ENCODE data around the gene ACMSD. TPM values are rescaled to one million over a fixed set of nuclear protein-coding genes. Genes with fewer than 3 reads are reported as not detected.

Gene ACMSD
- total RNA-seq, 1 donor from 2014 or later: not detected

- Histone ChIP-seq H3K27me3 (no peaks in the 10 kb centered on the region), H3K4me1 (no peaks in the 10 kb centered on the region), H3K27ac (no peak overlapping the region), H3K9me3 (no peaks in the 10 kb centered on the region), H3K36me3 (no peaks in the 10 kb centered on the region), H3K4me3 (no peak overlapping the region)
- ATAC-seq (no peak), DNase-seq (no peak)
- intact Hi-C loops (cut with DNase I): no loop called here
- TF ChIP-seq CTCF (IDR thresholded peaks at IDR 0.05): no peak
These were observed 25.0 kb downstream of the ACMSD start for GRCh38 chr2:134863446-134863845.

- no peak for ATAC-seq
- intact Hi-C loops (cut with DNase I): no loop called here
- Histone ChIP-seq H3K36me3 (no peaks in the 10 kb centered on the region), H3K4me3 (no peak overlapping the region), H3K27me3 (no peaks in the 10 kb centered on the region), H3K9me3 (no peaks in the 10 kb centered on the region), H3K4me1 (no peaks in the 10 kb centered on the region), H3K27ac (no peak overlapping the region)
- DNase-seq: no peak
- no peak for TF ChIP-seq CTCF (IDR thresholded peaks at IDR 0.05)
These were observed 26.8 kb downstream of the ACMSD start for GRCh38 chr2:134865067-134865787.

- TF ChIP-seq CTCF (IDR thresholded peaks at IDR 0.05): no peak
- Histone ChIP-seq H3K27ac (no peak overlapping the region), H3K27me3 (no peaks in the 10 kb centered on the region), H3K36me3 (no peaks in the 10 kb centered on the region), H3K4me1 (no peaks in the 10 kb centered on the region), H3K9me3 (no peaks in the 10 kb centered on the region), H3K4me3 (no peak overlapping the region)
- intact Hi-C loops (cut with DNase I): no loop called here
- DNase-seq (no peak), ATAC-seq (no peak)
These were observed 28.2 kb downstream of the ACMSD start for GRCh38 chr2:134866498-134867099.

GRCh38 chr2:134869946-134870736, 31.7 kb downstream of the ACMSD start:
- no peak for TF ChIP-seq CTCF (IDR thresholded peaks at IDR 0.05)
- DNase-seq: no peak
- no peak for ATAC-seq
- intact Hi-C loops (cut with DNase I): no loop called here
- H3K36me3 ChIP-seq: no peaks in the 10 kb centered on the region
- no peaks in the 10 kb centered on the region for H3K27me3 ChIP-seq
- H3K4me3 ChIP-seq: no peak overlapping the region
- H3K27ac ChIP-seq: no peak overlapping the region
- H3K9me3 ChIP-seq: no peaks in the 10 kb centered on the region
- H3K4me1 ChIP-seq: no peaks in the 10 kb centered on the region

GRCh38 chr2:134873152-134873551, 34.7 kb downstream of the ACMSD start:
- DNase-seq: no peak
- intact Hi-C loops (cut with DNase I): no loop called here
- H3K36me3 ChIP-seq: no peaks in the 10 kb centered on the region
- no peak for ATAC-seq
- TF ChIP-seq CTCF (IDR thresholded peaks at IDR 0.05): no peak
- H3K4me3 ChIP-seq: no peak overlapping the region
- H3K9me3 ChIP-seq: no peaks in the 10 kb centered on the region
- H3K4me1 ChIP-seq: no peaks in the 10 kb centered on the region
- no peak overlapping the region for H3K27ac ChIP-seq
- H3K27me3 ChIP-seq: no peaks in the 10 kb centered on the region
